Liver (tissue), 9 donors: ENCODE measurements around the gene TGM5. TPM values are rescaled to one million over a fixed set of nuclear protein-coding genes. Genes with fewer than 3 reads are reported as not detected.

Source experiments
- DNase-seq: peaks from one replicate; pipeline ENCODE4 v3.0.0-alpha.2; 2017; ENCODE audit warnings: low spot score
- H3K27ac ChIP-seq, 2 donors: one replicate each; pipeline ENCODE4 v1.7.0; 2013; ENCODE audit warnings: inconsistent platforms in 2 of 2, low read length in 2 of 2, control low read depth in 1 of 2, low read depth in 1 of 2, mild to moderate bottlenecking in 1 of 2
- H3K27me3 ChIP-seq, 4 donors: one replicate each; pipeline versions ENCODE4 v1.6.1 to v1.7.0; 2013; ENCODE audit warnings: low read length in 3 of 4, inconsistent platforms in 1 of 4, mild to moderate bottlenecking in 1 of 4, moderate library complexity in 1 of 4; ENCODE audit not compliant: control insufficient read depth in 4 of 4, insufficient read depth in 4 of 4
- H3K36me3 ChIP-seq, 4 donors: one replicate each; pipeline versions ENCODE4 v1.6.1 to v1.7.0; 2013; ENCODE audit warnings: low read length in 3 of 4, mild to moderate bottlenecking in 3 of 4, low read depth in 1 of 4, moderate library complexity in 1 of 4; ENCODE audit not compliant: control insufficient read depth in 4 of 4, insufficient read depth in 3 of 4
- H3K4me1 ChIP-seq, 4 donors: one replicate each; pipeline versions ENCODE4 v1.6.1 to v1.7.0; 2013; ENCODE audit warnings: low read length in 3 of 4, mild to moderate bottlenecking in 3 of 4, moderate library complexity in 1 of 4; ENCODE audit not compliant: control insufficient read depth in 4 of 4, insufficient read depth in 4 of 4
- H3K4me3 ChIP-seq, 3 donors: one replicate each; pipeline versions ENCODE4 v1.6.1 to v1.7.0; 2013; ENCODE audit warnings: low read length in 3 of 3, control low read depth in 1 of 3, low read depth in 1 of 3, mild to moderate bottlenecking in 1 of 3
- H3K9ac ChIP-seq, 2 donors: one replicate each; pipeline ENCODE4 v1.7.0; 2013; ENCODE audit warnings: low read length in 2 of 2, mild to moderate bottlenecking in 2 of 2, moderate library complexity in 2 of 2, control low read depth in 1 of 2, low read depth in 1 of 2
- H3K9me3 ChIP-seq, 4 donors: one replicate each; pipeline versions ENCODE4 v1.6.1 to v1.7.0; 2013; ENCODE audit warnings: low read length in 3 of 4; ENCODE audit not compliant: control insufficient read depth in 4 of 4
- ATF3 ChIP-seq: IDR thresholded peaks from 2 replicates; pipeline ENCODE4 v1.6.1; 2016; ENCODE audit warnings: antibody characterized with exemption
- CTCF ChIP-seq: fragments of 150-350 bp; IDR thresholded peaks from 2 replicates; pipeline ENCODE4 v1.5.1; 2017; ENCODE audit warnings: improper control_type of control experiment, low read depth, low read length; ENCODE audit not compliant: missing input control
- FOXA1 ChIP-seq: IDR thresholded peaks from 2 replicates; pipeline ENCODE4 v1.6.1; 2016; ENCODE audit warnings: antibody characterized with exemption
- FOXA2 ChIP-seq: IDR thresholded peaks from 2 replicates; pipeline ENCODE4 v1.6.1; 2016; ENCODE audit warnings: antibody characterized with exemption
- GABPA ChIP-seq, 2 donors: IDR thresholded peaks in 1 of 2; conservative IDR thresholded peaks in 1 of 2; 2 replicates each; pipeline ENCODE4 v1.6.1; 2016; ENCODE audit warnings: antibody characterized with exemption in 2 of 2, mild to moderate bottlenecking in 1 of 2, moderate library complexity in 1 of 2
- HNF4A ChIP-seq, 2 donors: conservative IDR thresholded peaks; 2 replicates each; pipeline ENCODE4 v1.6.1; 2016; ENCODE audit warnings: antibody characterized with exemption in 2 of 2, mild to moderate bottlenecking in 2 of 2
- HNF4G ChIP-seq: IDR thresholded peaks from 2 replicates; pipeline ENCODE4 v1.6.1; 2016; ENCODE audit warnings: antibody characterized with exemption
- MAX ChIP-seq: IDR thresholded peaks from 2 replicates; pipeline ENCODE4 v1.6.1; 2016; ENCODE audit warnings: antibody characterized with exemption
- NR2F2 ChIP-seq: IDR thresholded peaks from 2 replicates; pipeline ENCODE4 v1.6.1; 2016; ENCODE audit warnings: antibody characterized with exemption
- RAD21 ChIP-seq, 2 donors: IDR thresholded peaks; 2 replicates each; pipeline ENCODE4 v1.6.1; 2016; ENCODE audit warnings: antibody characterized with exemption in 2 of 2, mild to moderate bottlenecking in 2 of 2
- SP1 ChIP-seq: IDR thresholded peaks from 2 replicates; pipeline ENCODE4 v1.6.1; 2018; ENCODE audit warnings: antibody characterized with exemption, mild to moderate bottlenecking
- TAF1 ChIP-seq: conservative IDR thresholded peaks from 2 replicates; pipeline ENCODE4 v1.6.1; 2016; ENCODE audit warnings: antibody characterized with exemption, mild to moderate bottlenecking
- YY1 ChIP-seq: IDR thresholded peaks from 2 replicates; pipeline ENCODE4 v1.6.1; 2016; ENCODE audit warnings: antibody characterized with exemption, mild to moderate bottlenecking
- ZBTB33 ChIP-seq: IDR thresholded peaks from 2 replicates; pipeline ENCODE4 v1.6.1; 2016; ENCODE audit warnings: antibody characterized with exemption
- WGBS: extraction: QIAGEN DNeasy Blood & Tissue Kit; methylation state at CpG from one replicate; pipeline ENCODE4 v1.1.7; 2013; 5-methylcytosine and 5-hydroxymethylcytosine counted together
- polyA plus RNA-seq, 2 donors: library from polyadenylated mRNA; stranded (reverse) in 1 of 2; unstranded in 1 of 2; fragments of 200-250 nt in 1 of 2; fragments of >200 nt in 1 of 2; fragmentation: Nextera tagmentation in 1 of 2; extraction: Ambion mirVana in 1 of 2; gene quantifications; one replicate each; pipeline versions ENCODE4 v1.2.1 to v1.2.3, GENCODE V29; 2013 to 2015
- total RNA-seq, 2 donors: library from RNA; depleted of rRNA; stranded (reverse); fragments of >200 nt; gene quantifications; one replicate each; pipeline ENCODE4 v1.2.3, GENCODE V29; 2014
- donor health status: healthy.
- donor health status: healthy.
- donor health status: healthy.
- donor health status: healthy.
- donor health status: healthy.

TGM5 gene
- total and polyA plus RNA-seq, 4 donors: not detected

GRCh38 chr15:43266386-43266785, 342 bp downstream of the TGM5 start:
- H3K9me3 ChIP-seq: no peaks in the 10 kb centered on the region
- WGBS: 96% methylated on average over 2 of the region's 2 CpGs
- TF ChIP-seq FOXA2 (no peak), MAX (no peak), HNF4A (conservative IDR thresholded peaks at IDR 0.05) (no peak), ZBTB33 (no peak), SP1 (no peak), CTCF (no peak), GABPA (IDR thresholded peaks at IDR 0.05 in 1 of 2, conservative IDR thresholded peaks at IDR 0.05 in 1 of 2) (no peak), ATF3 (no peak), HNF4G (no peak), YY1 (no peak), RAD21 (IDR thresholded peaks at IDR 0.05) (no peak)
- no peaks in the 10 kb centered on the region for H3K36me3 ChIP-seq
- H3K4me3 ChIP-seq: no peak overlapping the region
- DNase-seq: no peak
- H3K27ac ChIP-seq: no peak overlapping the region
- H3K4me1 ChIP-seq: no peaks in the 10 kb centered on the region
- no peak overlapping the region for H3K9ac ChIP-seq
- H3K27me3 ChIP-seq: no peaks in the 10 kb centered on the region

- no peaks in the 10 kb centered on the region for H3K27me3 ChIP-seq
- no peaks in the 10 kb centered on the region for H3K4me1 ChIP-seq
- no peak for DNase-seq
- no peak overlapping the region for H3K27ac ChIP-seq
- no peak for TF ChIP-seq MAX
- no peaks in the 10 kb centered on the region for H3K36me3 ChIP-seq
- H3K9me3 ChIP-seq: no peaks in the 10 kb centered on the region
- WGBS: 89% methylated on average over 19 of the region's 19 CpGs
- no peak overlapping the region for H3K4me3 ChIP-seq
- no peak overlapping the region for H3K9ac ChIP-seq
These were observed 6.6 kb downstream of the TGM5 start for GRCh38 chr15:43260011-43260615.

- 89% methylated on average over 8 of the region's 8 CpGs for WGBS
- TF ChIP-seq NR2F2 (no peak), MAX (no peak), FOXA2 (no peak), TAF1 (no peak), GABPA (IDR thresholded peaks at IDR 0.05 in 1 of 2, conservative IDR thresholded peaks at IDR 0.05 in 1 of 2) (no peak), FOXA1 (no peak), HNF4A (conservative IDR thresholded peaks at IDR 0.05) (no peak), ATF3 (no peak), RAD21 (IDR thresholded peaks at IDR 0.05) (no peak)
- no peak for DNase-seq
- Histone ChIP-seq H3K27ac (no peak overlapping the region), H3K27me3 (no peaks in the 10 kb centered on the region), H3K4me3 (no peak overlapping the region), H3K9ac (no peak overlapping the region), H3K36me3 (no peaks in the 10 kb centered on the region), H3K9me3 (no peaks in the 10 kb centered on the region), H3K4me1 (no peaks in the 10 kb centered on the region)
These were observed 7.9 kb downstream of the TGM5 start for GRCh38 chr15:43258781-43259180.
